PC-9 (cell line): ENCODE data around the gene CACNA1A.

Experiments
- CTCF ChIP-seq: fragments of 200-600 bp; sonication (generic); conservative IDR thresholded peaks from 2 replicates; pipeline ENCODE4 v1.6.1; 2017; ENCODE audit warnings: mixed run types, antibody characterized with exemption, mild to moderate bottlenecking, moderate library complexity
- EZH2 ChIP-seq: fragments of 200-600 bp; sonication (generic); IDR thresholded peaks from 2 replicates; pipeline ENCODE4 v1.8.0; 2017; ENCODE audit warnings: antibody characterized with exemption, low read depth

- no peak for TF ChIP-seq CTCF
- TF ChIP-seq EZH2 = no peak
These were observed 335.1 kb downstream of the CACNA1A start for GRCh38 chr19:13171146-13171545.
